HUES48 (cell line): ENCODE measurements around the gene POMGNT1.

Experiments
- H3K27ac ChIP-seq: one replicate; pipeline ENCODE4 v1.7.0; 2013; ENCODE audit warnings: low read depth, low read length, inconsistent platforms
- H3K27me3 ChIP-seq: 2 replicates; pipeline ENCODE4 v1.6.1; 2013; ENCODE audit warnings: mild to moderate bottlenecking, low read length; ENCODE audit not compliant: control insufficient read depth, insufficient read depth
- H3K36me3 ChIP-seq: 2 replicates; pipeline ENCODE4 v1.6.1; 2013; ENCODE audit warnings: low read length; ENCODE audit not compliant: control insufficient read depth, insufficient read depth
- H3K4me1 ChIP-seq: 2 replicates; pipeline ENCODE4 v1.6.1; 2013; ENCODE audit warnings: mild to moderate bottlenecking, low read length; ENCODE audit not compliant: control insufficient read depth, insufficient read depth
- H3K4me3 ChIP-seq: 2 replicates; pipeline ENCODE4 v1.5.1; 2013; ENCODE audit warnings: mild to moderate bottlenecking, low read depth, low read length
- H3K9ac ChIP-seq: 2 replicates; pipeline ENCODE4 v1.6.1; 2013; ENCODE audit warnings: mild to moderate bottlenecking, low read depth, low read length, moderate library complexity
- H3K9me3 ChIP-seq: 2 replicates; pipeline ENCODE4 v1.6.1; 2013; ENCODE audit warnings: low read length; ENCODE audit not compliant: control insufficient read depth, insufficient read depth

The POMGNT1 gene

GRCh38 chr1:46171351-46171750, 26.9 kb downstream of the POMGNT1 start:
- H3K27me3 ChIP-seq: peaks cover 12% of the 10 kb centered on the region
- H3K36me3 ChIP-seq: no peaks in the 10 kb centered on the region
- no peak overlapping the region for H3K27ac ChIP-seq
- H3K4me1 ChIP-seq: peaks cover 23% of the 10 kb centered on the region; the same call in 1 of the 2 replicates
- no peak overlapping the region for H3K9ac ChIP-seq
- H3K4me3 ChIP-seq: no peak overlapping the region
- no peaks in the 10 kb centered on the region for H3K9me3 ChIP-seq

GRCh38 chr1:46169811-46170454, 28.3 kb downstream of the POMGNT1 start:
- Histone ChIP-seq H3K27ac (no peak overlapping the region), H3K36me3 (no peaks in the 10 kb centered on the region), H3K9ac (no peak overlapping the region), H3K4me3 (no peak overlapping the region), H3K4me1 (peaks cover 25% of the 10 kb centered on the region; the same call in 1 of the 2 replicates), H3K27me3 (peaks cover 13% of the 10 kb centered on the region), H3K9me3 (no peaks in the 10 kb centered on the region)

GRCh38 chr1:46168477-46168876, 29.8 kb downstream of the POMGNT1 start:
- H3K9me3 ChIP-seq: no peaks in the 10 kb centered on the region
- no peak overlapping the region for H3K4me3 ChIP-seq
- H3K4me1 ChIP-seq: peaks cover 19% of the 10 kb centered on the region; the same call in 1 of the 2 replicates
- H3K27ac ChIP-seq: no peak overlapping the region
- H3K27me3 ChIP-seq: peaks cover 13% of the 10 kb centered on the region
- no peaks in the 10 kb centered on the region for H3K36me3 ChIP-seq
- no peak overlapping the region for H3K9ac ChIP-seq

- Histone ChIP-seq H3K9ac (no peak overlapping the region), H3K4me3 (no peak overlapping the region), H3K27me3 (peaks cover 13% of the 10 kb centered on the region), H3K36me3 (no peaks in the 10 kb centered on the region), H3K9me3 (no peaks in the 10 kb centered on the region), H3K4me1 (peaks cover 14% of the 10 kb centered on the region; the same call in 1 of the 2 replicates), H3K27ac (no peak overlapping the region)
Measured at GRCh38 chr1:46166521-46167462, 31.4 kb downstream of the POMGNT1 start.

- Histone ChIP-seq H3K9me3 (no peaks in the 10 kb centered on the region), H3K27me3 (no peaks in the 10 kb centered on the region), H3K4me1 (no peaks in the 10 kb centered on the region), H3K27ac (no peak overlapping the region), H3K4me3 (no peak overlapping the region), H3K9ac (no peak overlapping the region), H3K36me3 (no peaks in the 10 kb centered on the region)
Measured at GRCh38 chr1:46160212-46160611, 38.0 kb downstream of the POMGNT1 start.

GRCh38 chr1:46159516-46159915, 38.7 kb downstream of the POMGNT1 start:
- H3K9ac ChIP-seq: no peak overlapping the region
- H3K27me3 ChIP-seq: no peaks in the 10 kb centered on the region
- no peaks in the 10 kb centered on the region for H3K9me3 ChIP-seq
- no peaks in the 10 kb centered on the region for H3K36me3 ChIP-seq
- no peak overlapping the region for H3K4me3 ChIP-seq
- no peaks in the 10 kb centered on the region for H3K4me1 ChIP-seq
- no peak overlapping the region for H3K27ac ChIP-seq

GRCh38 chr1:46158312-46159281, 39.6 kb downstream of the POMGNT1 start:
- H3K4me3 ChIP-seq: no peak overlapping the region
- no peak overlapping the region for H3K27ac ChIP-seq
- no peak overlapping the region for H3K9ac ChIP-seq
- no peaks in the 10 kb centered on the region for H3K27me3 ChIP-seq
- H3K4me1 ChIP-seq: no peaks in the 10 kb centered on the region
- H3K9me3 ChIP-seq: no peaks in the 10 kb centered on the region
- H3K36me3 ChIP-seq: no peaks in the 10 kb centered on the region

GRCh38 chr1:46157916-46158311, 40.3 kb downstream of the POMGNT1 start:
- no peak overlapping the region for H3K4me3 ChIP-seq
- no peaks in the 10 kb centered on the region for H3K27me3 ChIP-seq
- no peaks in the 10 kb centered on the region for H3K36me3 ChIP-seq
- no peak overlapping the region for H3K9ac ChIP-seq
- no peaks in the 10 kb centered on the region for H3K9me3 ChIP-seq
- no peak overlapping the region for H3K27ac ChIP-seq
- no peaks in the 10 kb centered on the region for H3K4me1 ChIP-seq

GRCh38 chr1:46153732-46154131, 44.5 kb downstream of the POMGNT1 start:
- Histone ChIP-seq H3K36me3 (no peaks in the 10 kb centered on the region), H3K4me3 (no peak overlapping the region), H3K27ac (no peak overlapping the region), H3K27me3 (no peaks in the 10 kb centered on the region), H3K9me3 (no peaks in the 10 kb centered on the region), H3K4me1 (0 out of 2 replicates have a peak, but pooled peaks cover 2% of the 10 kb centered on the region), H3K9ac (no peak overlapping the region)

- no peaks in the 10 kb centered on the region for H3K36me3 ChIP-seq
- no peak overlapping the region for H3K27ac ChIP-seq
- 0 out of 2 replicates have a peak, but pooled peaks cover 3% of the 10 kb centered on the region for H3K4me1 ChIP-seq
Measured at GRCh38 chr1:46153228-46153627, 45.0 kb downstream of the POMGNT1 start.

More at GRCh38 chr1:46153228-46153627, 45.0 kb downstream of the POMGNT1 start:
- no peak overlapping the region for H3K4me3 ChIP-seq
- no peaks in the 10 kb centered on the region for H3K9me3 ChIP-seq
- H3K27me3 ChIP-seq: no peaks in the 10 kb centered on the region
- H3K9ac ChIP-seq: no peak overlapping the region
